IPS-18c (cell line): ENCODE measurements around the gene PIEZO2.

ENCODE experiments used
- H3K4me3 ChIP-seq: 2 replicates; pipeline ENCODE4 v1.7.0; 2013; ENCODE audit warnings: low read depth, mild to moderate bottlenecking, low read length, moderate library complexity; ENCODE audit not compliant: insufficient read depth
- H3K9me3 ChIP-seq: one replicate; pipeline ENCODE4 v1.6.1; 2013; ENCODE audit warnings: mild to moderate bottlenecking, low read length, moderate library complexity; ENCODE audit not compliant: control insufficient read depth, insufficient read depth

Gene PIEZO2

DNA sequence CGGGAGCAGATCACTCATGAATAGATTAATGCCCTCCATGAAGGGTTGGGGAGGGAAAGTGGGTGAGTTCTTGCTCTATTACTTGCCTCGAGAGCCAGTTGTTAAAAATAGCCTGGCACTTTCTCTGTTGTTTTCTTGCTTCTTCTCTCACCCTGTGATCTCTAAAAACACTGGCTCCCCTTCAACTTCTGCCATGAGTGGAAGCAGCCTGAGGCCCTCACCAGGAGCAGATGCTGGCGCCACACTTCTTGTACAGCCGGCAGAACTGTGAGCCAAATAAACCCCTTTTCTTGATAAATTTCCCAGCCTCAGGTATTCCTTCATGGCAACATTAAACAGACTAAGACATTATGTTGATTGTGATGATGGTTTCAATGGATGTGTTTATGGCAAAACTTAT lies 307.0 kb downstream of the PIEZO2 start:
- Histone ChIP-seq H3K9me3 (no peaks in the 10 kb centered on the region), H3K4me3 (no peak overlapping the region)

DNA sequence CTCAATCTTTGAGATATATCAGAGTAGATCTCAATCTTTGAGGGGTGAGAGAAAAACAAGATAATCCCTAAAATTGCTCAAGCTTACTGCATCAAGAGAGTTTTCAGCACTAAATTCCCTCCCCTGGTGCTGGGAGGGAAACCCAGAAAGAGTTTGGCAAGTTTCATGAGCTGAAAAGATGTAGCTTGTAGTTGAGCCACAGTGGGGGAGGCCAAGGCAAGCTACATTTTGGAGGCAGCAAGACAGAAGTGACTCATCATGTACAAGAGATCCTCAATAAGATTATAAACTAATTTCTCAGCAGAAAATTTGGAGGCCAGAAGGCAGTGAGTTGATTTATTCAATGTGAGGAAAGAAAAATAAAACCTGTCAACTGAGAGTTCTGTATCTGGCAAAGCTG lies 308.2 kb downstream of the PIEZO2 start:
- Histone ChIP-seq H3K4me3 (no peak overlapping the region), H3K9me3 (no peaks in the 10 kb centered on the region)

DNA sequence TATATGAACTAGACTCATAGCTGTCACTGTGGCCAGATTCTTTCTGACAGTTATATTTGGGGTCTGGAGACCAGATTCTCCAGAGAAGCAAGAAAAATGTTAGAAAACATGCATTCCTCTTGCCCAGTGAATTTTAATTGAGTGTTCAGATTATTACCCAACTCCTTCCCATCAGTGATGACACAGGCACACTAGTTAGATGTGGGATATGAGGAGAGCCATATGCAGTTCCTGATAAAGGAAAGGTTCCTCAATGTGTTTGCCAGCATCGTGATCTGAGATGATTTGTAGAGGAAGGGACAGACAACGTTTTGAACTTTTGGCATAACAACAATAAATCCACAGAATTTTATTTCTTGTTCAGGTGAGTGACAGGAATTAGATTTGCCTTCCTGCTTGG lies 308.6 kb downstream of the PIEZO2 start:
- Histone ChIP-seq H3K9me3 (no peaks in the 10 kb centered on the region), H3K4me3 (no peak overlapping the region)

DNA sequence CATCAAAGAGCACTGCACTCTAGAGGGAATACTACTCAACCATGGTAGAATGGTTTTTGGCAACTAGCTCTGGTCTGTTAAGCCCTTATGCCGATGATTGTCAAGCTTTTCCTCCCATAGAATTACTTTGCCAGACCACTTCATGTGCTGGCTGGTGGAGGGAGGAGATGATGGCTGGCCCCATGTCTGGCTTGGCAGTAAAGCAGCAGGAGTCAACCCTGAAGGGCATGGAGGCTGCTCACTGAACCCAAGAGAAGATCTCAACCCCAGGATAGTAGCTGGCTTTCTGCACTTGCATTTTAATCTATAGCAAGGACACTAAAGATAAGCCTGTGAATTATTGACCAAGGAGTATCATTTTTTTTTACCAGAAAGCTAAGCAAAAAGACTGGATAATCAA lies 309.9 kb downstream of the PIEZO2 start:
- Histone ChIP-seq H3K9me3 (no peaks in the 10 kb centered on the region), H3K4me3 (no peak overlapping the region)

DNA sequence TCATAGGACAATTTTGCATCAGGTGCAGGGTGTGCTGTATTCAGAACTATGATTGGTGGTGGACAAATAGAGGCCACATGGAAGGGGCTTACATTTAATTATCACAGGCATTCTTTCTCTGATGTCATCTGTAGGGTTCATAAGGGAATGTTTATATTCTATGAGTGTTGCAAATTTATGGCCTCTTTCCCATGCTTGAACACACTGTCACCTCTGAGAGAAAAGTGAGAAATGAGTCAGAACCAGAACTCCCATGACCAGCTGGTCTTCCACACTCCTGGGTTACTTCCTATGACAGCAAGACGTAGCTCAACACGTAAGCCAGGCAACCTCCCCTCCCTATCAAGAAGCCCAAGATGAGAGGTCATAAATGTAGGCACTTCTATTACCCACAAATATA lies 310.8 kb downstream of the PIEZO2 start:
- H3K9me3 ChIP-seq: no peaks in the 10 kb centered on the region

DNA sequence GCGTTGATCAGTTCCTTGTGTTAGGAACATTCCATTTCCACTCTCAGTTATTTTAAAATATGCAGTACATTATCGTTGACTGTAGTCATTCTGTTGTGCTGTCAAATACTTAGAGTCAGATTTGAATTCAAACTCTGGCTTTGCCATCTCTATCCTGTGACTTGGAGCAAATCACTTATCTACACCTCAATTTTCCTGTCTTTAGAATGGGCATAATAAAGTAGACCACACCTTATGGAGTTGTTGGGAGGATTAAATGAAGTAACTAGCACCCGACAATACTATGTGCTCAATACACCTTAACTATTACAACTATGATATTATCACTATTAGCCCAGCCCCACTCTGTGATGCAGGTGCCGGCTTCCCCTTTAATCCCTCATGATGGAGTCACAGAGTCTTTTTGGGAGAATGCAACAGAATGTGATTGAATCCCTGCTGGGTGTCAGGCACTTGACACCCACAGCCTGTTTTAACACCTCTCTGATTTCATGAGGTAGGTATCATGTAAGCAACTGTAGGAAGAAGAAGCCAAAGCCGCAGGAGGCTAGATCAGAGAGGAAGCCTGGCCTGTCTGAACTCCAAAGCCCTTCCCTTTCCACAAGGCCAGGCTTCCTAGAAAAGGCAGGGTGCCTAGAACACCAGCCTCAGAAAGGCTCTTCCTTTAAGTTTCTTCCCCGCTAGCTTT lies 315.1 kb downstream of the PIEZO2 start:
- H3K9me3 ChIP-seq: no peaks in the 10 kb centered on the region
- H3K4me3 ChIP-seq: no peak overlapping the region

More for the DNA sequence above, 310.8 kb downstream of the PIEZO2 start:
- no peak overlapping the region for H3K4me3 ChIP-seq

DNA sequence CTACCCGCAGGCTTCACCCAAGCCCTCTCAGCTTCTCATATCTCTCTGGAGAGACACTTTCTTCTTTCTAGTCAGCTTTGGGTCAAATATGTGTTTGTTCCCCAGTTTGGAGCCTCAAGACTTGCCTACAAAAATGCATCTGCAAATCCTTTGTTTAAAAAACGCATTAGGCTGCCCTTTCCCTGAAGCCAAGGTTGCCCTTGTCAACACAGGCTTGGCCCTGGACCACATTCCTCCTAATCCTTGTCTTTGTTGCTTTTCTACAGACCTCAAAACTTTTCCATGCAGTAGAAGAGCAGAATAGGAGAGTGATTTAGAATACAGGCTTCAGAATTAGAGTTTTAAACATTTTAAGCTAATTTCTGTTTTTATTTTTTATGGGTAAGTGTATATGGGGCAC lies 315.7 kb downstream of the PIEZO2 start:
- H3K4me3 ChIP-seq: no peak overlapping the region
- no peaks in the 10 kb centered on the region for H3K9me3 ChIP-seq

DNA sequence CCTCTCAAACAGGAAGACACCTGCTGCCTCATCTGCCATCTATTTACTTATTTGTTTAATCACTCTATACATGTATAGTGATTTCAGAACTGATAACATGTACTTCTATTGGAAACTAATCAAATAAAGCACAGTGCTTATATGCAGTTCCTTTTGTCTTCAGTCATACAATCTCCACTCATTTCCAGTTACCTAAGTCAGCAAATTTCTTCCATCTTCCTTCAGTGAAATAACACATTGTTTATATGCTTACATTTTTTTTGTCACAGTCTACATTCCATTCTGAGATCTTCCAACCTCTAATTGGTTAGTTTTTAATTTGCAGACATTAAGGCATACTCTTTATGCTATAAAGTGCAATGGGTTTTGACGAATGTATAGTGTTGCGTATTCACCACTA lies 323.0 kb downstream of the PIEZO2 start:
- Histone ChIP-seq H3K4me3 (no peak overlapping the region), H3K9me3 (no peaks in the 10 kb centered on the region)

DNA sequence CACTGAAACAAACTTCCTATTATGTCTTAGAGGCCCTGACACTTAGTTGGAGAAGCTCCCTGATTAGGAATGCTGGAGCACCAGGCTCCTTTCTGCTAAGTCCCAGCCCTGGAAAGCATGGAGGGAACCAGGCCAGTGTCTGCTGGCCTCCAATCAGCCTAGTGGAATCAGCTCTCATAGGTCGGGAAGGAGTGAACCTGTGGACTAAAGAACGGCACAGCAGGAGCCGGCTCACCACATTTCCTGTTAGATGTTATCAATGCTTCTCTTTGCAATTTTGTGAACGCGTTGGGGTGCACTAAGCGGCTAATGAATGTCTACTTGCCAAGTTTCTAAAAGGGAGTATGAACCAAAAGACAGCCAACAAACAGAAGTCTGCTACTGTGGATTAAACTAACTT lies 326.9 kb downstream of the PIEZO2 start:
- H3K9me3 ChIP-seq: no peaks in the 10 kb centered on the region
- H3K4me3 ChIP-seq: no peak overlapping the region

DNA sequence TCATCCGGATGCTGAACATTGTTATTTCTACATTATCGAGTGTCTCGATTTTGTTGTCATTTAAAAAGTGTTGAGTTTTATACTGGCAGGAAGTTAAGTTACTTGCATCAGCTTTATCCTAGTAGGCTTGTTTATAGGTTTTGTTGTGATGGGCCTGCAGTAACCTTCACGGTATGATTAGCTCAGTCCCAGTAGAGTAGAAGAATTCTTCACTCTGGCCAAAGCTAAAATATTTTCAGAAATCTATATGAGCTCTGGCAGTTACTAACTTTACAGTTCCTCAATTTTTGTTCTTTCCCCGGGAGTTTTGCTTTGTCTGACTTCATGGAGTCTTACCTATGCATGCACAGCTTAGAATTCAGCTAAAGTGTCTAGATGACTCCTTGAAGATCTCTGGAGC lies 328.7 kb downstream of the PIEZO2 start:
- H3K4me3 ChIP-seq: no peak overlapping the region
- H3K9me3 ChIP-seq: no peaks in the 10 kb centered on the region

DNA sequence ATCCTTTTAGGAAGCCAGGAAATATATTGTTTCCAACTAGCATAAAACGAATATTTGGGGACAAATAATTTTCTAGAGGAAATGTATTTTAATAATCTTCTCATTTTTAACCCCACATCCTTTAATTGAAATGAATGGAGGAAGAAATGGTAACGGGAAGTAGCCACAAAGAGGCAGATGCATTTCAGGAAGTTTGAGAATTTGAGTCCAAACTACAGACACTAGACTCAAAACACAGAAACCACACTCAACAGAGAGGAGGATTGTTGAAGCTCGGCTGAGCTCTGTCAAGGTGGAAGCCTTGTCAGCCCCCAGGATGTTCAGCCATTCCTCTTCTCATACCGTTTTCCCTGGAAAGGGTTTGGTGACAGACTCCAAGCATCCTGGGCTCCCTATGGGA lies 335.0 kb downstream of the PIEZO2 start:
- H3K9me3 ChIP-seq: no peaks in the 10 kb centered on the region
- no peak overlapping the region for H3K4me3 ChIP-seq

DNA sequence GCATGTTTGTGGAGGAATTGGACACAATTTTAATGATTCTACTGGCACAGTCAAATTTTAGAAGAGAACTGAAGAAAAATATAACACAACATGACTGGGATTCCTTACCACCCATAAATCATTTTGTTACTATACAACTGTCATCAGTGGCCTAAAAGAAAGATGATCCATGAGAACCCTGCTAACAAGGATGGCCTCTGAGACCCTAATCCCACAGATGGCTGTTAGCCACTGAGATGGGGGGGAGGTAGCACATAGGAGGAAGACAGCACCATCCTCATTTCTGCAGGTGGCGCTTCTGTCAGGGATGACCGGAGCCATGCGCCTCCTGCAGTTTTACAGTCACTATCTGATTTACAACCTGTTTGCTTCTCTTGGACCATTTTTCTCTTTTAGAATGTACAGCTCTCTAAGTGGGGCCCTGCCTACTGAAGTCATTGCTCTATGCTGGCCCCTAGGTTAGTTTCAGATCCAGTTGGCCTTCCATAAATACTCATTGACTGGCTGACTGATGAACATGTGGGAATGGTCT lies 343.7 kb downstream of the PIEZO2 start:
- Histone ChIP-seq H3K4me3 (no peak overlapping the region), H3K9me3 (no peaks in the 10 kb centered on the region)

DNA sequence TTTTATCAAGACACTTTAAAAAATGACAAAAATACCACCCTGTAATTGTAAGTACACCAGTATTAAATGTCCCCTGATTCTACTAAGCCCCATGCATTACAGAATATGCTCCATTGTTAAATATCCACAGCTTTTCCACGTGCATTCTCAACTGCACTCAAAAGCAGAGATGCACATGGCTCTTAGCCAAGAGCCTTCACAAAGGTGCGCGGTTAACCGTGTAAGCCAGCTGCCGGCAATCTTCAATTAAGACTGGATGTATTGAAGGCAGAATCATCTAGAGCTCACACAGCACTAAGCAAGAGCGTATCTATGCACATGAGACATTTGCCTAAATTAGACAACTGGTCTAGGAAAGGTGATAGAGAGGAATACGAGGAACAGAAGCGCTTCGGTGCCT lies 345.2 kb downstream of the PIEZO2 start:
- Histone ChIP-seq H3K4me3 (no peak overlapping the region), H3K9me3 (no peaks in the 10 kb centered on the region)

DNA sequence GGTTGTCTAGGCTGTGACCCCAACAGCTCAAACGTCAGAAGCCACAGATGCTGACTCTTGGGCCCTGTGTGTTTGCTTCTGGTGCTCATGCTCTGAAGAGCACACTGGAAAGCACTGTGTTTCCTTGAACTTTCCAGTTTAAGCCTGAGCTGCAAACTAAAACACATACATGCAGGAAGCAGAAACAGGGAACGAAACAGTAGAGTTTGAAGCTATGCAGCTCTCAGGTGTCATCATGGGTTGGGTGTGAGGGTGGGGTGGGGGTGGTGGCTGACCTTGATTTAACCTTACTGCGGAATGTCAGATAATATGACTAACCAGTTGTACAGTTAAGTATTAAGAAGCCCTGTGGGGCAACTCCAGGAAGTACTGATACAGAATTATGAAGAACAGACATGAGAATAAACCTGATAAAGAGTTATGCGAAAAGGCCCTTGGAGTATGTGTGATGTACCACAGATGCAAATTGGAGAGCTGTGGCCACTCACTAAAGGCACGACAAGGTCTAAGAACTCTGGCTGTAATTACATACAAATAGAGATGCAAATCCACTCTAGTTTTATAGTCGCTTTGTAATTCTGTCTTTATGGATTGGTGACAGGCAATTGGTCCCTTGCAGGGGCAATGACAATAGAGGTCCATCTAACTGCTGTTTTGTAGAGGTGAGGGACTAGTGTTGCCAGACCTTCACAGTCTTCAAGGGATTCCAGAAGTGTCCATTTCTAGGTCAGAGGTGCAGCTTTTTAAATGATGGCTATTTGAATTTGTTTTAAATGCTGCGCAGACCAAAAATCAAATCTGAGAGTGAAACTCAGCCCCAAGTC lies 350.4 kb downstream of the PIEZO2 start:
- H3K9me3 ChIP-seq: no peaks in the 10 kb centered on the region
- no peak overlapping the region for H3K4me3 ChIP-seq

DNA sequence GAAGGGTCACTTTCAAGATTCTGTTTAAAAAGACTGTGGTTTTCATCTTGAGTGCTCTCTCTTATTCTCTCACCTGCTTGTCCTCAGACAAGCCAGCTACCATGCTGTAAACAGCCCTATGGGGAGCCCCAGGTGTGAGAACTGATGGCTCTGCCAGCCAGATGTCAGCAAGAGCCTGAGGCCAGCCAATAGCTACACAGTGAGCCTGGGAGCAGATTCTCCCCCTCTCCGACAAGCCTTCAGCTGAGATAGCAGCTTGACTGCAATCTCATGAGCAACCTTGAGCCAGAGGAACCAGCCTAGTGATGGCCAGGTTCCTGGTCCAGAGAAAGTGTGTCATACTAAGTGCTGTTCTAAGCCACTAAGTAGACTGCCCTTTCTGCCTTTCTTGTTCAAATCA lies 351.5 kb downstream of the PIEZO2 start:
- H3K4me3 ChIP-seq: no peak overlapping the region
- no peaks in the 10 kb centered on the region for H3K9me3 ChIP-seq

DNA sequence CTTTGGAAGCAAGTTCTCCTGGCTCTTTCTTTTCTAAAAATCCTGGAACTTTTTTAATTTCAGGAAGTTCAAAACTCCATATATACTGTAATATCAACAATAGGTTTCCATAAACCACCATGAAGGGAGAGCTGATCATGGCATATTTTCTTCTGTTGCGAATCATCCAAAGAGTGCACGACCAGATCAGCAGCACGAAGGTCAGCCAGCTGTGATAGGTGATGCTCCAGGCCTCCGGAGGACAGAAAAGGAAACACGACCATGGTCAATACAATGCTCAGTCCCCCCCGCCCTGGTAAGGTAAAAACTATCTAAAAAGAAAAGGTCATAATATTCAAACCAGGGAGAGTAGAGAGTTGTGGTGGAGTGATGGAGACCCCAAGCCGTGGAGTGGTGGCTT lies 354.6 kb downstream of the PIEZO2 start:
- no peak overlapping the region for H3K4me3 ChIP-seq
- H3K9me3 ChIP-seq: no peaks in the 10 kb centered on the region

DNA sequence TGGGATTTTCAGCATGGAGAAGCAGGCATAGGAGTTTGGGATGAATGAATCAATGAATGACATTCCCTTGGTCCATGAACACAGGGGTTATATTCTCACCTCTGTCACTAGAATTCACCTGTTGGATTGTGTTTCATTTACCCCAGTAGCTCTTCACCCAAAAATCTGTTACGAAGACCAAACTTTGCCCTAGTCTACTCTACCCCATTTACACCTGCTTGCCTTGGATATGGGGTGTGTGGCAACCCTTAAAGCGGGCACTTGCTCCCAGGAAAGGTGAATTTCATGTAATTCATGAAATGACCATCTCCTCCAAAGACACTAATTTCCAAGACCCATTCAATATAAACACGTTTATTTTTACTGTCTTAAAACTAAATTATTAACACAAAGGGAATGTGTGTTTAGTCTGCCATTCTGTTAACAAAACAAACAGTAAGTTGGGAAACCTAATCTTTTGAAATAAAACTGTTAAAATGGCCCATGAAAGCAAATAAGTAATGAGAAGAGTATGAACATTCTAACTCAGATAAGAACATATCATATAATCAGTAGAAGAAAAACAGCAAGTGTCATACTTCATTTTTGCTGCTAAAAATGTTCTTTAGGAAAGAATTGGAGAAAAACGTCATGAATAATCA lies 355.5 kb downstream of the PIEZO2 start:
- Histone ChIP-seq H3K9me3 (no peaks in the 10 kb centered on the region), H3K4me3 (no peak overlapping the region)

DNA sequence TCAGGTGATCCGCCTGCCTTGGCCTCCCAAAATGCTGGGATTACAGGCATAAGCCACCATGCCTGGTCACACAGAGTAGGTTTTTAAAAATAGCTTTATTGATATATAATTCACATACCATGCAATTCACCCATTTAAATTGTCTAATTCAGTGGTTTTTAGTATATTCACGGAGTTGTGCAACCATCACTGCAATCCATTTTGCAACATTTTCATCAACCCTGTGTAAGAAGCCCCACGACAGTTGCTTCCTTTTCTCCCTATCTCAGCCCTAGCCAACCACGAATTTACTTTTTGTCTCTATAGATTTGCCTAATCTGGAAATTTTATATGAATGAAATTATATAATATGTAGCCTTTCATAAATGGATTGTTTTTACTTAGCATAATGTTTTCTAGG lies 357.2 kb downstream of the PIEZO2 start:
- Histone ChIP-seq H3K9me3 (no peaks in the 10 kb centered on the region), H3K4me3 (no peak overlapping the region)
